HG02763 (cell line): ENCODE data around the gene MMD2.

Experiments used
- ATAC-seq: cut with Tn5 transposase; IDR thresholded peaks from one replicate; pipeline ENCODE4 v1.9.1; 2021; ENCODE audit warnings: mild to moderate bottlenecking, moderate library complexity; ENCODE audit not compliant: unreplicated experiment

The MMD2 gene

GRCh38 chr7:4871930-4872675, 86.9 kb downstream of the MMD2 start:
- no peak for ATAC-seq

- ATAC-seq: no peak
Observed at GRCh38 chr7:4871056-4871680, 87.8 kb downstream of the MMD2 start.

GRCh38 chr7:4868493-4868892, 90.5 kb downstream of the MMD2 start:
- ATAC-seq: no peak

GRCh38 chr7:4866528-4867496, 92.2 kb downstream of the MMD2 start:
- no peak for ATAC-seq

GRCh38 chr7:4862156-4862555, 96.8 kb downstream of the MMD2 start:
- ATAC-seq: no peak

GRCh38 chr7:4861673-4862072, 97.3 kb downstream of the MMD2 start, which contains the start of gene PAPOLB:
PAPOLB (minus strand) TSS chr7:4862030; CDS start chr7:4861810, 220 bp downstream.
- ATAC-seq: no peak

GRCh38 chr7:4861227-4861626, 97.8 kb downstream of the MMD2 start:
- ATAC-seq: no peak

GRCh38 chr7:4857189-4857588, 101.8 kb downstream of the MMD2 start:
- ATAC-seq: no peak

- ATAC-seq: no peak
Observed at GRCh38 chr7:4856336-4857057, 102.5 kb downstream of the MMD2 start.
